MM.1S (cell line): ENCODE data around the gene CUBN.
A peak's percentile ranks its signal among the peaks of the same experiment; 100 is the strongest.

Experiments used
- DNase-seq: peaks from one replicate; pipeline ENCODE4 v3.0.0-alpha.2; 2015
- H2AFZ ChIP-seq: fragments of 300-600 bp; sonication (generic); 2 replicates; pipeline ENCODE4 v1.6.0; 2016; ENCODE audit warnings: antibody characterized with exemption, low read length
- H3F3A ChIP-seq: fragments of 300-600 bp; sonication (generic); 2 replicates; pipeline ENCODE4 v1.6.1; 2016; ENCODE audit warnings: mild to moderate bottlenecking, antibody characterized with exemption, low read length, moderate library complexity, mixed read lengths; ENCODE audit not compliant: insufficient read depth
- H3K27ac ChIP-seq: fragments of 300-600 bp; sonication (generic); 2 replicates; pipeline ENCODE4 v1.5.1; 2016; ENCODE audit warnings: mild to moderate bottlenecking, low read length
- H3K27me3 ChIP-seq: fragments of 300-600 bp; sonication (generic); replicated peaks from 2 replicates; pipeline ENCODE4 v1.6.0; 2016; ENCODE audit warnings: low read length; ENCODE audit not compliant: insufficient read depth
- H3K36me3 ChIP-seq: fragments of 300-600 bp; sonication (generic); replicated peaks from 2 replicates; pipeline ENCODE4 v1.6.1; 2016; ENCODE audit warnings: mild to moderate bottlenecking, low read length, mixed read lengths; ENCODE audit not compliant: insufficient read depth
- H3K4me1 ChIP-seq: fragments of 300-600 bp; sonication (generic); 2 replicates; pipeline ENCODE4 v1.6.1; 2016; ENCODE audit warnings: low read length, mixed read lengths
- H3K4me2 ChIP-seq: fragments of 300-600 bp; sonication (generic); 2 replicates; pipeline ENCODE4 v1.6.0; 2016; ENCODE audit warnings: low read depth, low read length
- H3K4me3 ChIP-seq: fragments of 300-600 bp; sonication (generic); 2 replicates; pipeline ENCODE4 v1.5.1; 2016; ENCODE audit warnings: low read length, mixed read lengths
- H3K79me2 ChIP-seq: fragments of 300-600 bp; sonication (generic); 2 replicates; pipeline ENCODE4 v1.6.1; 2016; ENCODE audit warnings: mixed run types, low read length, mixed read lengths
- H3K9ac ChIP-seq: fragments of 300-600 bp; sonication (generic); 2 replicates; pipeline ENCODE4 v1.6.1; 2016; ENCODE audit warnings: low read length, mixed read lengths
- H3K9me2 ChIP-seq: fragments of 300-600 bp; sonication (generic); replicated peaks from 2 replicates; pipeline ENCODE4 v1.6.1; 2016; ENCODE audit warnings: mild to moderate bottlenecking, low read length, mixed read lengths; ENCODE audit not compliant: insufficient read depth
- H3K9me3 ChIP-seq: fragments of 300-600 bp; sonication (generic); replicated peaks from 2 replicates; pipeline ENCODE4 v1.6.1; 2016; ENCODE audit warnings: mild to moderate bottlenecking, low read length, mixed read lengths; ENCODE audit not compliant: insufficient read depth
- H4K20me1 ChIP-seq: fragments of 300-600 bp; sonication (generic); 2 replicates; pipeline ENCODE4 v1.6.1; 2016; ENCODE audit warnings: mild to moderate bottlenecking, low read length, moderate library complexity, mixed read lengths; ENCODE audit not compliant: insufficient read depth
- EZH2 ChIP-seq: fragments of 300-600 bp; sonication (generic); optimal IDR thresholded peaks from 2 replicates; pipeline ENCODE3; 2017; ENCODE audit warnings: low read depth, mild to moderate bottlenecking, antibody characterized with exemption, low read length, mixed read lengths
- EZH2phosphoT487 ChIP-seq: fragments of 300-600 bp; sonication (generic); IDR thresholded peaks from 2 replicates; pipeline ENCODE4 v1.6.1; 2018; ENCODE audit warnings: antibody characterized with exemption, low read length
- TF ChIP-seq, protein P1 (sequence below): fragments of 300-600 bp; sonication (generic); IDR thresholded peaks from 2 replicates; pipeline ENCODE4 v1.5.1; 2016; ENCODE audit warnings: antibody characterized with exemption, low read length, mixed read lengths

The CUBN gene

DNA sequence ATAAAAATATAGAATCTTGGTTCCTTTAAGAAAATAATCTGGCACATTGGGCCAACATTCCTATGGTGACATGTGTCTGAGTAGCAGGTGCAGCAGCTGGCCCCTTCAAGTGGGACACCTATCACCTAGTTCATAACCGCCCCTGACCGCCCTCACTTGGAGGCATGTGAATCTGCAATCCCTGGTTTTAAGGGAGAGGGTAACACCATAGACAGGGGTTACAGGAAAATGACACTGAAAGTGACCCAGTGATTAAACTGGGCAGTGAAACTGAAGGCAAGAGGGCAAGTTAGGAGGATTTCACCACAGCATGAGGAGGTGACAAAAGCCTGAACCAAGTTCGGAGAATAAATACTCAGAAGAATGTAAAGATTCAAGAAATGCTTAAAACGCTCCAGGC is 313.4 kb downstream of the CUBN start:
- no peak for TF ChIP-seq EZH2phosphoT487
- TF ChIP-seq, protein P1, sequence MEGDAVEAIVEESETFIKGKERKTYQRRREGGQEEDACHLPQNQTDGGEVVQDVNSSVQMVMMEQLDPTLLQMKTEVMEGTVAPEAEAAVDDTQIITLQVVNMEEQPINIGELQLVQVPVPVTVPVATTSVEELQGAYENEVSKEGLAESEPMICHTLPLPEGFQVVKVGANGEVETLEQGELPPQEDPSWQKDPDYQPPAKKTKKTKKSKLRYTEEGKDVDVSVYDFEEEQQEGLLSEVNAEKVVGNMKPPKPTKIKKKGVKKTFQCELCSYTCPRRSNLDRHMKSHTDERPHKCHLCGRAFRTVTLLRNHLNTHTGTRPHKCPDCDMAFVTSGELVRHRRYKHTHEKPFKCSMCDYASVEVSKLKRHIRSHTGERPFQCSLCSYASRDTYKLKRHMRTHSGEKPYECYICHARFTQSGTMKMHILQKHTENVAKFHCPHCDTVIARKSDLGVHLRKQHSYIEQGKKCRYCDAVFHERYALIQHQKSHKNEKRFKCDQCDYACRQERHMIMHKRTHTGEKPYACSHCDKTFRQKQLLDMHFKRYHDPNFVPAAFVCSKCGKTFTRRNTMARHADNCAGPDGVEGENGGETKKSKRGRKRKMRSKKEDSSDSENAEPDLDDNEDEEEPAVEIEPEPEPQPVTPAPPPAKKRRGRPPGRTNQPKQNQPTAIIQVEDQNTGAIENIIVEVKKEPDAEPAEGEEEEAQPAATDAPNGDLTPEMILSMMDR, result no peak
- no peak for TF ChIP-seq EZH2
- Histone ChIP-seq H2AFZ (no peak overlapping the region), H3F3A (peaks cover 6% of the 10 kb centered on the region; the same call in 1 of the 2 replicates), H3K9me3 (no peaks in the 10 kb centered on the region), H4K20me1 (no peaks in the 10 kb centered on the region), H3K36me3 (no peaks in the 10 kb centered on the region), H3K27ac (no peak overlapping the region), H3K9me2 (no peaks in the 10 kb centered on the region), H3K27me3 (no peaks in the 10 kb centered on the region), H3K9ac (peak overlapping the region; percentile 77; the same call in 1 of the 2 replicates), H3K4me1 (peaks cover 10% of the 10 kb centered on the region), H3K4me3 (peak overlapping the region; percentile 94; the same call in 1 of the 2 replicates), H3K4me2 (peak overlapping the region; percentile 91), H3K79me2 (peaks cover 24% of the 10 kb centered on the region)
- DNase-seq, result no peak

DNA sequence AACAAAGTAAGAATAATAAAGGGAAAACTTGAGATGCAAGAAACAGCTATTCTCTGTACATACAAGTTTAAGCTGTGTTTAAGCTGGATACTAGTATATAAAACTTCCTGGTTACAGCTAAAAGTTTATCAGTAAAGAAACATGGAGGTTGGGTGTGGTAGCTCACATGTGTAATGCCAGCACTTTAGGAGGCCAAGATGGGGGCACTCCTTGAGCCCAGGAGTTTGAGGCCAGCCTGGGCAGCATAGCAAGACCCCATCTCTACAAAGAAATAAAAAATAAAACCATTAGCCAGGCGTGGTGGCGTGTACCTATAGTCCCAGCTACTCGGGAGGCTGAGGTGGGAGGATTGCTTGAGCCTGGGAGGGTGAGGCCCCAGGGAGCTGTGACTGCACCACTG is 315.6 kb downstream of the CUBN start:
- Histone ChIP-seq H3K9me3 (no peaks in the 10 kb centered on the region), H3F3A (peaks cover 6% of the 10 kb centered on the region; the same call in 1 of the 2 replicates), H3K4me1 (peaks cover 10% of the 10 kb centered on the region), H3K9me2 (no peaks in the 10 kb centered on the region), H3K9ac (no peak overlapping the region), H3K36me3 (no peaks in the 10 kb centered on the region), H4K20me1 (no peaks in the 10 kb centered on the region), H3K27ac (no peak overlapping the region), H3K4me2 (no peak overlapping the region), H3K4me3 (no peak overlapping the region), H3K79me2 (peaks cover 34% of the 10 kb centered on the region), H3K27me3 (no peaks in the 10 kb centered on the region), H2AFZ (no peak overlapping the region)
- DNase-seq, result no peak
- TF ChIP-seq, protein P1, result no peak
- TF ChIP-seq EZH2 (no peak), EZH2phosphoT487 (no peak)

DNA sequence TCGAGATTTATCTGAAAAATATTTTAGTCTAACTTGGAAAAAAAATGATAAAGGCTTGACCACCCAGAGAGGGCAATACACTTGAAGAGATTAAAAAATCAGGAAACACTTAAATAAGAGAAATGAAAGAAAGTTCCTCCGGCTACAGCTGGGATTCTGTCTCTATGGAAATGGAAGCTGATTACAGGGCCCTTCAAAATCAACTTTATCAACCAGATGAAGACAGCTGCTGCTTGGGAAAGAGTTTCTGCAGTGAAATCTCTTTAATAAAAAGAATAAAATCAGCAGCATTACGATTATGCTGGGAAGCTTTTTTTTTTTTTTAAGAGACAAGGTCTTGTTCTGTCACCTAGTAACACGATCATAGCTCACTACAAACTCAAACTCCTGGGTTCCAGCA is 316.9 kb downstream of the CUBN start:
- H3K9me3 ChIP-seq, result no peaks in the 10 kb centered on the region
- no peak overlapping the region for H3K4me3 ChIP-seq
- H3K27ac ChIP-seq, result no peak overlapping the region
- peaks cover 38% of the 10 kb centered on the region for H3K79me2 ChIP-seq
- H3K27me3 ChIP-seq, result no peaks in the 10 kb centered on the region
- H4K20me1 ChIP-seq, result no peaks in the 10 kb centered on the region
- H3K9me2 ChIP-seq, result no peaks in the 10 kb centered on the region
- TF ChIP-seq, protein P1, result no peak
- no peak for TF ChIP-seq EZH2
- no peak for TF ChIP-seq EZH2phosphoT487
- H3K36me3 ChIP-seq, result no peaks in the 10 kb centered on the region
- H3K4me1 ChIP-seq, result peaks cover 10% of the 10 kb centered on the region
- H3F3A ChIP-seq, result peaks cover under 1% of the 10 kb centered on the region; the same call in 1 of the 2 replicates
- H3K9ac ChIP-seq, result no peak overlapping the region
- no peak for DNase-seq
- no peak overlapping the region for H2AFZ ChIP-seq
- no peak overlapping the region for H3K4me2 ChIP-seq
